Activated CD4-positive, alpha-beta T cell treated with anti-CD3 and anti-CD28 coated beads, Interleukin-2, amount 50 U/mL, for 4 hours (primary cell): ENCODE results near the gene SLC31A2.

Source experiments
- DNase-seq, 2 experiments: peaks; one replicate each; pipeline ENCODE4 v3.0.0-alpha.2; 2020

The SLC31A2 gene

DNA sequence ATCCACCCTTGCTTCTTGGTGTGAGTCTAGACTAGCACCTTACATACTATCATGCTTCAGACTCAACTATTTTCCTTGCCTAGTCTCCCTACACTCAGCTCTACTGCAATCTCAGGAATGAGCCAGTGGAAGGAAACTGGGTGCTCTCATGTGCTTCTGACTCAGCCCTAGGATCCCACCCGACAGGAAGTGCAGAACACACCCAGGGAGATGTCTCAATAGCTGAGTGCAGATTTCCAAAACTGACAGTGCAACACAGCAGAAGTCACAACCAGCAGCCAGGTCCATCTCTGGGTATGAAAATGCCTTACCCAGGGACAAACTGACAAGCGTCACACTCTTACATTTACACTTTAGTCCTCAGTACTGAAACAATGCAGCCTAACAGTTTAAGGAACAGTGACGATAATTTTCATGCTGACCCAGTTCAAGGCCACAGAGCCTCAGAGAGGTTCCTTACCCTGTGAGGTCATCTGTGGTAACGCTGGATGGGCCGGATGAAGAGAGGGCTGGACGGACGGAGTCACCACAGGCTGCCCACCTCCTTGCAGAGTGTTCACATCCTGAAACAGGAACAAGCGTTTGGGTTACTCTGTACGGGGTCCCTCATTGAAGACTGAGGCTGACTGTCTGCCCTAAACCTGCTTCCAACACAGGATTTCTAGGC lies 37.3 kb downstream of the SLC31A2 start:
- no peak for DNase-seq

DNA sequence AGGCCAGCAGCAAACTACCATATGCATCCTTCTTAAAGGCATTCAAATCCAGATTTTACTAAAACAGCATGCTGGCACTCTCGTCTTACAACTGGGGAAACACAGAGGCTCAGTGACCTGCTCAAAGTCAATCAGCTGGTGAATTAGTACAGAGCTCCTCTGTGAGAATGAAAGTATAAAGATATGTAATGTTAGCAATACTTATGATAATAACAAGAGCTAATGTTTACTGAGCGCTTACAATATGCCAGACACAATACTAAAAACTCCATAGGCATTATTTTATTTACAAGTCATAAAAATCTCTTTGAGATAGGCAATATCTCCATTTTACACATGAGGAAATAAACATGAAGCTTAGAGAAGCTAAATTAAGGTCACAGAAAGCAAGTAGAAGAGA lies 41.6 kb downstream of the SLC31A2 start:
- no peak for DNase-seq

GRCh38 chr9:113199683-113200329 lies 49.0 kb downstream of the SLC31A2 start:
- DNase-seq = no peak

- no peak for DNase-seq
Measured at GRCh38 chr9:113205432-113205831, 54.6 kb downstream of the SLC31A2 start.

GRCh38 chr9:113205861-113206260 lies 55.1 kb downstream of the SLC31A2 start:
- no peak for DNase-seq

GRCh38 chr9:113210815-113211214 lies 60.0 kb downstream of the SLC31A2 start:
- no peak for DNase-seq
